Retinal pigment epithelial cell (primary cell): ENCODE measurements around the gene PODN.

Experiments used
- DNase-seq: peaks from one replicate; pipeline ENCODE4 v3.0.0-alpha.2; 2010; ENCODE audit warnings: low read depth
- H3K4me3 ChIP-seq: 2 replicates; pipeline ENCODE4 v1.5.1; 2011; ENCODE audit warnings: mild to moderate bottlenecking, low read length, control low read depth, moderate library complexity
- CTCF ChIP-seq: conservative IDR thresholded peaks from 2 replicates; pipeline ENCODE4 v1.5.1; 2011; ENCODE audit warnings: low read depth, low read length, control low read depth, inconsistent platforms

Gene PODN

GRCh38 chr1:53023546-53023945 is 38.5 kb upstream of the PODN start:
- no peak for TF ChIP-seq CTCF
- H3K4me3 ChIP-seq: no peak overlapping the region
- DNase-seq: no peak

- TF ChIP-seq CTCF: no peak
- no peak for DNase-seq
- no peak overlapping the region for H3K4me3 ChIP-seq
These were observed 37.9 kb upstream of the PODN start for GRCh38 chr1:53024117-53024516.

GRCh38 chr1:53025034-53025768 is 36.8 kb upstream of the PODN start:
- DNase-seq: no peak
- no peak overlapping the region for H3K4me3 ChIP-seq
- TF ChIP-seq CTCF: no peak

- no peak for DNase-seq
- H3K4me3 ChIP-seq: no peak overlapping the region
- TF ChIP-seq CTCF: no peak
These were observed 36.3 kb upstream of the PODN start for GRCh38 chr1:53025769-53026112.

GRCh38 chr1:53026254-53026653 is 35.8 kb upstream of the PODN start:
- no peak for TF ChIP-seq CTCF
- no peak for DNase-seq
- no peak overlapping the region for H3K4me3 ChIP-seq

- no peak overlapping the region for H3K4me3 ChIP-seq
- no peak for DNase-seq
- no peak for TF ChIP-seq CTCF
These were observed 30.3 kb upstream of the PODN start for GRCh38 chr1:53031732-53032131.

- DNase-seq: no peak
- no peak for TF ChIP-seq CTCF
- H3K4me3 ChIP-seq: no peak overlapping the region
These were observed 24.9 kb upstream of the PODN start for GRCh38 chr1:53037159-53037558.
